GM23338 (cell line): ENCODE results near the gene ARL6IP5. TPM values are rescaled to one million over a fixed set of nuclear protein-coding genes. Genes with fewer than 3 reads are reported as not detected.

Source experiments
- ATAC-seq: fragments of 200-7000 bp; cut with Tn5 transposase; 3 replicates; pipeline ENCODE4 v1.9.1; 2020
- DNase-seq: peaks from one replicate; pipeline ENCODE4 v3.0.0-alpha.2; 2015; ENCODE audit warnings: low spot score
- H2AFZ ChIP-seq: fragments of 200-600 bp; sonication (generic); 2 replicates; pipeline ENCODE4 v1.8.0; 2016; ENCODE audit warnings: antibody characterized with exemption, mild to moderate bottlenecking, moderate library complexity
- H3F3A ChIP-seq: fragments of 200-600 bp; sonication (generic); replicated peaks from 2 replicates; pipeline ENCODE4 v1.8.0; 2017; ENCODE audit warnings: antibody characterized with exemption, mixed run types, low read depth
- H3K27ac ChIP-seq: fragments of 200-600 bp; sonication (generic); 2 replicates; pipeline ENCODE4 v1.6.1; 2016; ENCODE audit warnings: low read depth
- H3K27me3 ChIP-seq: fragments of 200-600 bp; sonication (generic); 2 replicates; pipeline ENCODE4 v1.8.0; 2016; ENCODE audit warnings: mild to moderate bottlenecking, mixed run types, moderate library complexity; ENCODE audit not compliant: insufficient read depth
- H3K36me3 ChIP-seq: fragments of 200-600 bp; sonication (generic); 2 replicates; pipeline ENCODE4 v1.8.0; 2016; ENCODE audit warnings: mild to moderate bottlenecking; ENCODE audit not compliant: insufficient read depth
- H3K4me1 ChIP-seq: fragments of 200-600 bp; sonication (generic); 2 replicates; pipeline ENCODE4 v1.8.0; 2016; ENCODE audit warnings: mild to moderate bottlenecking, moderate library complexity; ENCODE audit not compliant: insufficient read depth
- H3K4me2 ChIP-seq: fragments of 200-600 bp; sonication (generic); 2 replicates; pipeline ENCODE4 v1.7.1; 2017; ENCODE audit warnings: mixed run types
- H3K4me3 ChIP-seq: fragments of 200-600 bp; sonication (generic); 2 replicates; pipeline ENCODE4 v1.6.1; 2016; ENCODE audit warnings: mixed run types
- H3K79me2 ChIP-seq: fragments of 200-600 bp; sonication (generic); replicated peaks from 2 replicates; pipeline ENCODE4 v1.8.0; 2017; ENCODE audit warnings: mild to moderate bottlenecking; ENCODE audit not compliant: insufficient read depth
- H3K9me2 ChIP-seq: fragments of 200-600 bp; sonication (generic); 2 replicates; pipeline ENCODE4 v1.8.0; 2017; ENCODE audit not compliant: insufficient read depth
- H4K20me1 ChIP-seq: fragments of 200-600 bp; sonication (generic); replicated peaks from 2 replicates; pipeline ENCODE4 v1.8.0; 2017; ENCODE audit warnings: mild to moderate bottlenecking; ENCODE audit not compliant: insufficient read depth
- H3K27ac Mint-ChIP-seq: 2 replicates; pipeline ENCODE4 v1.8.0; 2020; ENCODE audit warnings: inconsistent platforms, mild to moderate bottlenecking, moderate library complexity, mixed read lengths
- H3K27me3 Mint-ChIP-seq: 3 replicates; pipeline ENCODE4 v1.8.0; 2022; ENCODE audit warnings: low read depth, mild to moderate bottlenecking, moderate library complexity, mixed read lengths, inconsistent platforms; ENCODE audit not compliant: insufficient read depth, poor library complexity
- H3K36me3 Mint-ChIP-seq: 3 replicates; pipeline ENCODE4 v1.8.0; 2021; ENCODE audit warnings: low read depth, mild to moderate bottlenecking, inconsistent platforms, moderate library complexity, mixed read lengths
- H3K4me1 Mint-ChIP-seq: 3 replicates; pipeline ENCODE4 v1.8.0; 2020; ENCODE audit warnings: mild to moderate bottlenecking, inconsistent platforms, mixed read lengths
- H3K4me3 Mint-ChIP-seq: 3 replicates; pipeline ENCODE4 v1.8.0; 2021; ENCODE audit warnings: moderate library complexity, mild to moderate bottlenecking, inconsistent platforms, mixed read lengths
- H3K9me3 Mint-ChIP-seq: 3 replicates; pipeline ENCODE4 v1.8.0; 2020; ENCODE audit warnings: moderate library complexity, mild to moderate bottlenecking, inconsistent platforms, mixed read lengths
- CREB1 ChIP-seq: fragments of 250-450 bp; sonication (Bioruptor Pico); IDR thresholded peaks from 2 replicates; pipeline ENCODE4 v1.5.0; 2020; ENCODE audit warnings: low read depth, mild to moderate bottlenecking, moderate library complexity
- CTCF ChIP-seq, 2 experiments: fragments of 200-600 bp in 1 of 2; sonication (generic) in 1 of 2; conservative IDR thresholded peaks; 2 replicates each; pipeline versions ENCODE4 v1.5.1 to v1.6.1; 2016 to 2017; ENCODE audit warnings: antibody characterized with exemption in 2 of 2, low read depth in 2 of 2, mild to moderate bottlenecking in 2 of 2, moderate library complexity in 1 of 2
- ETS1 ChIP-seq: IDR thresholded peaks from 2 replicates; pipeline ENCODE4 v1.6.1; 2016; ENCODE audit warnings: antibody characterized with exemption
- EZH2 ChIP-seq: fragments of 200-600 bp; sonication (generic); IDR thresholded peaks from one replicate; pipeline ENCODE4 v1.8.0; 2017; ENCODE audit warnings: antibody characterized with exemption, mild to moderate bottlenecking, low read depth; ENCODE audit not compliant: unreplicated experiment
- EZH2phosphoT487 ChIP-seq: fragments of 200-600 bp; sonication (generic); IDR thresholded peaks from one replicate; pipeline ENCODE4 v1.8.1; 2018; ENCODE audit warnings: antibody characterized with exemption; ENCODE audit not compliant: unreplicated experiment
- JUNB ChIP-seq: IDR thresholded peaks from one replicate; pipeline ENCODE4 v1.6.1; 2016; ENCODE audit warnings: antibody characterized with exemption; ENCODE audit not compliant: unreplicated experiment
- NANOG ChIP-seq: IDR thresholded peaks from 2 replicates; pipeline ENCODE4 v1.6.1; 2016; ENCODE audit warnings: antibody characterized with exemption, borderline replicate concordance
- POLR2AphosphoS5 ChIP-seq: IDR thresholded peaks from 2 replicates; pipeline ENCODE4 v1.6.1; 2016; ENCODE audit warnings: antibody characterized with exemption, low read depth
- REST ChIP-seq: IDR thresholded peaks from one replicate; pipeline ENCODE4 v1.6.1; 2018; ENCODE audit warnings: antibody characterized with exemption; ENCODE audit not compliant: unreplicated experiment
- STAT1 ChIP-seq: IDR thresholded peaks from one replicate; pipeline ENCODE4 v1.6.1; 2016; ENCODE audit warnings: antibody characterized with exemption; ENCODE audit not compliant: unreplicated experiment
- ZNF114 ChIP-seq: fragments of 250-450 bp; sonication (Bioruptor Pico); IDR thresholded peaks from 2 replicates; pipeline ENCODE4 v1.5.0; 2020; ENCODE audit warnings: mild to moderate bottlenecking, moderate library complexity
- ZNF331 ChIP-seq: fragments of 250-450 bp; sonication (Bioruptor Pico); IDR thresholded peaks from 2 replicates; pipeline ENCODE4 v1.5.0; 2020; ENCODE audit warnings: low read depth, mild to moderate bottlenecking, moderate library complexity
- polyA plus RNA-seq: library from polyadenylated mRNA; unstranded; fragments of >200 nt; fragmentation: Nextera tagmentation; extraction: Ambion mirVana; gene quantifications from 2 replicates; pipeline ENCODE4 v1.2.1, GENCODE V29; 2016
- total RNA-seq: library from RNA; depleted of rRNA; stranded (reverse); fragments of >200 nt; shearing (Covaris generic); gene quantifications from 2 replicates; pipeline ENCODE4 v1.2.3, GENCODE V29; 2014

ARL6IP5 gene
- total and polyA plus RNA-seq, 2 experiments from 2014 or later: 28.8 to 39.8 TPM

GRCh38 chr3:69142797-69143454 lies 58.2 kb downstream of the ARL6IP5 start:
- no peaks in the 10 kb centered on the region; the same call in 2 of the 3 replicates for H3K9me3 Mint-ChIP-seq
- peaks cover 23% of the 10 kb centered on the region for H3K4me1 Mint-ChIP-seq
- H3K4me3 Mint-ChIP-seq: no peak overlapping the region
- H3K27ac Mint-ChIP-seq: no peak overlapping the region
- Histone ChIP-seq H4K20me1 (no peaks in the 10 kb centered on the region; the same call in 1 of the 2 replicates), H3F3A (0 out of 2 replicates have a peak, but pooled peaks cover 4% of the 10 kb centered on the region), H3K9me2 (no peaks in the 10 kb centered on the region), H3K4me3 (no peak overlapping the region), H3K27me3 (peaks cover 49% of the 10 kb centered on the region), H2AFZ (no peak overlapping the region), H3K79me2 (no peaks in the 10 kb centered on the region), H3K4me1 (peaks cover 5% of the 10 kb centered on the region), H3K27ac (no peak overlapping the region), H3K36me3 (no peaks in the 10 kb centered on the region), H3K4me2 (no peak overlapping the region)
- H3K36me3 Mint-ChIP-seq: no peaks in the 10 kb centered on the region
- no peak for ATAC-seq
- DNase-seq: no peak
- H3K27me3 Mint-ChIP-seq: peaks cover 8% of the 10 kb centered on the region
- TF ChIP-seq STAT1: no peak
- TF ChIP-seq CTCF (conservative IDR thresholded peaks at IDR 0.05; ENCODE audit: low read depth in 2 of 2): no peak
- no peak for TF ChIP-seq NANOG
- no peak for TF ChIP-seq ZNF114 (CRISPR knock-in tag)
- no peak for TF ChIP-seq EZH2
- TF ChIP-seq EZH2phosphoT487: no peak
- no peak for TF ChIP-seq JUNB
- TF ChIP-seq ETS1: no peak
- no peak for TF ChIP-seq CREB1 (CRISPR knock-in tag)

- H3K4me1 ChIP-seq: peaks cover 5% of the 10 kb centered on the region
- H3K27me3 ChIP-seq: peaks cover 49% of the 10 kb centered on the region
- H3K4me2 ChIP-seq: no peak overlapping the region
- no peaks in the 10 kb centered on the region; the same call in 2 of the 3 replicates for H3K9me3 Mint-ChIP-seq
- no peak overlapping the region for H3K4me3 Mint-ChIP-seq
- no peak overlapping the region for H3K27ac Mint-ChIP-seq
- peaks cover 8% of the 10 kb centered on the region for H3K27me3 Mint-ChIP-seq
- H3K36me3 ChIP-seq: no peaks in the 10 kb centered on the region
- no peak overlapping the region for H3K4me3 ChIP-seq
- H3K4me1 Mint-ChIP-seq: peaks cover 23% of the 10 kb centered on the region
- H3K79me2 ChIP-seq: no peaks in the 10 kb centered on the region
- peak; percentile 18; the same call in 1 of the 3 replicates for ATAC-seq
- DNase-seq: peak; percentile 24
- H3F3A ChIP-seq: 0 out of 2 replicates have a peak, but pooled peaks cover 4% of the 10 kb centered on the region
- no peak overlapping the region for H2AFZ ChIP-seq
- H3K9me2 ChIP-seq: no peaks in the 10 kb centered on the region
- no peaks in the 10 kb centered on the region; the same call in 1 of the 2 replicates for H4K20me1 ChIP-seq
- H3K27ac ChIP-seq: no peak overlapping the region
- no peaks in the 10 kb centered on the region for H3K36me3 Mint-ChIP-seq
- no peak for TF ChIP-seq POLR2AphosphoS5
- no peak for TF ChIP-seq ZNF331
- TF ChIP-seq REST: no peak
- TF ChIP-seq CTCF (conservative IDR thresholded peaks at IDR 0.05; ENCODE audit: low read depth in 2 of 2): no peak
- no peak for TF ChIP-seq JUNB
- no peak for TF ChIP-seq STAT1
- no peak for TF ChIP-seq EZH2
- no peak for TF ChIP-seq EZH2phosphoT487
- TF ChIP-seq ETS1: no peak
- TF ChIP-seq NANOG: no peak
Measured at GRCh38 chr3:69143612-69144011, 58.9 kb downstream of the ARL6IP5 start.
